ENCODE data around the gene OXT.

DNA sequence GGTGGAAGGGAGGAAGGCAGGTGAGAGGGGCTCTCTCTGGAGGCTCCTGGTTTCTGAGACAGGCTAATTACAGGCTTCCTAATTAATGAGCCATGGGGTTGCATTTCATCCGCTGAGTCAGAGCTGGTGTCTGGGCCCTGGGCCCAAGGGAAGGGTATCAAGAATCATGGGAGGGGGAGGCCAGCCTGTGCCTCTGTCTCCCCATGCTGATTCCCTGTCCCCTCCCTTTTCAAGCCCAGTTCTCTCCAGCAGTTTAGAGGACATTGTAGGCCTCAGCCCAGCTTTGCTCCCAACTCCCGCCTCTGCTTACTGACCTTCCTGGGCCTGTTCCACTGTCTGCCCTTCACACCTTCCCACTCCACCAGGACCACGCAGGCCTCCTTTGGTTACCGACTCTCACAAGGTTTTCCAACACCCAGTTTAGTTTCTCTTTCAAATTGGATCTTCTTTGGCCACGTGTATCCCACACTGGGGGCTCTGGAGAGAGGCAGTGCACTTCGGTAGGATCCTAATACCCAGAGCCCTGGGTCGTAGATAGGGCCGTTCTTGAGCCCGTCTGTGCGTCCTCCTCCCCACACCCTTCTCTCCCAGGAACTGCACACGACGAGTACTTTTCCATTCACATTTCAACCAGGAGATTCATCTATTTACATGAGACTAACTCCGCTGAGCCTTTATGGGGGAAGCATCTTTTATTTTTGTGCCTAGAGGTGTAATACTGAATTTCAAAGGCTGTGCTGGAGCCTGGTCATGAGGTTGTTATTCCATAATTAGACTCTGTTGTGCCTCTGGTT lies 31.4 kb downstream of the OXT start:
- TF ChIP-seq, protein P1, sequence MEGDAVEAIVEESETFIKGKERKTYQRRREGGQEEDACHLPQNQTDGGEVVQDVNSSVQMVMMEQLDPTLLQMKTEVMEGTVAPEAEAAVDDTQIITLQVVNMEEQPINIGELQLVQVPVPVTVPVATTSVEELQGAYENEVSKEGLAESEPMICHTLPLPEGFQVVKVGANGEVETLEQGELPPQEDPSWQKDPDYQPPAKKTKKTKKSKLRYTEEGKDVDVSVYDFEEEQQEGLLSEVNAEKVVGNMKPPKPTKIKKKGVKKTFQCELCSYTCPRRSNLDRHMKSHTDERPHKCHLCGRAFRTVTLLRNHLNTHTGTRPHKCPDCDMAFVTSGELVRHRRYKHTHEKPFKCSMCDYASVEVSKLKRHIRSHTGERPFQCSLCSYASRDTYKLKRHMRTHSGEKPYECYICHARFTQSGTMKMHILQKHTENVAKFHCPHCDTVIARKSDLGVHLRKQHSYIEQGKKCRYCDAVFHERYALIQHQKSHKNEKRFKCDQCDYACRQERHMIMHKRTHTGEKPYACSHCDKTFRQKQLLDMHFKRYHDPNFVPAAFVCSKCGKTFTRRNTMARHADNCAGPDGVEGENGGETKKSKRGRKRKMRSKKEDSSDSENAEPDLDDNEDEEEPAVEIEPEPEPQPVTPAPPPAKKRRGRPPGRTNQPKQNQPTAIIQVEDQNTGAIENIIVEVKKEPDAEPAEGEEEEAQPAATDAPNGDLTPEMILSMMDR (conservative IDR thresholded peaks at IDR 0.05; ENCODE audit: low read depth, low read length), result no peak
- TF ChIP-seq RAD21 (IDR thresholded peaks at IDR 0.05; ENCODE audit: low read length) (no peak), POLR2A (IDR thresholded peaks at IDR 0.05; ENCODE audit: low read depth, low read length) (no peak), BHLHE40 (IDR thresholded peaks at IDR 0.05; ENCODE audit: low read depth, low read length) (no peak)

Measured in IMR-90 (cell line).